Stimulated activated CD4-positive, alpha-beta T cell treated with anti-CD3 and anti-CD28 coated beads, Interleukin-15, amount 100 ng/mL, for 1 hour (primary cell): ENCODE measurements around the gene COQ3.
"Not testable (repeated sequence)": the region's sequence is repeated elsewhere in the genome, so short reads cannot be mapped to it uniquely, and the experiment has no call there.

Experiments used
- DNase-seq, 2 donors: peaks; one replicate each; pipeline ENCODE4 v3.0.0-alpha.2; 2020; ENCODE audit warnings: low read depth in 1 of 2, low spot score in 1 of 2

COQ3 gene

DNA sequence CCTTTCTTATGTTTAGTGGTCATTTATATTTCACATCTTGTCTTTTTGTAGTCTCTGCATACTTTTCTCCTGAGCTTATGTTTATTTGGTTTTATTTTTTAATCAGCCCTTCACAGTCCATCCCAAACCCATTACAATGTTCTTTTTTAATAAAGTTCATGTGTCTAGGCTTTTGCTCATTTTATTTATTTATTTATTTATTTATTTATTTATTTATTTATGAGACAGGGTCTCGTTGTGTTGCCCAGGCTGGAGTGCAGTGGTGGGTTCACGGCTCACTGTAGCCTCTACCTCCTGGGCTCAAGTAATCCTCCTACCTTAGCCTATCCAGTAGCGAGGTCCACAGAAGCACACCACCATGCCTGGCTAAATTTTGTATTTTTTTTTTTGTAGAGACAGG lies 3.1 kb downstream of the COQ3 start:
- DNase-seq = no peak

DNA sequence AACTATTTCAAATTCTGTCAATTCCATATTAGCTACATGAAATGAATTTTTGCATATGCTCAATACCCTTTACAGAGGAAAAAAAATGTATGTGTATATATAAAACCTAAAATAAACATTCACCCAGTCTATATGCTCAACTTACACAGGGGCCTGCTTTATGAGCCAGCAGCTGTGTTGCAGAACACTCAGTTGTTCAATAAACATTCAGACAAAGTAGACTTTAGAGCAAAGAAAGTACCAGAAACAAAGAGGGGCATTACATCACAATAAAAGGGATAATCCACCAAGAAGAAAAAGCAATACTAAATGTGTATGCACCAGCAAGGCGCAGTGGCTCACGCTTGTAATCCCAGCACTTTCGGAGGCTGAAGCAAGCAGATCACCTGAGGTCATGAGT lies 9.5 kb downstream of the COQ3 start:
- DNase-seq = no peak

DNA sequence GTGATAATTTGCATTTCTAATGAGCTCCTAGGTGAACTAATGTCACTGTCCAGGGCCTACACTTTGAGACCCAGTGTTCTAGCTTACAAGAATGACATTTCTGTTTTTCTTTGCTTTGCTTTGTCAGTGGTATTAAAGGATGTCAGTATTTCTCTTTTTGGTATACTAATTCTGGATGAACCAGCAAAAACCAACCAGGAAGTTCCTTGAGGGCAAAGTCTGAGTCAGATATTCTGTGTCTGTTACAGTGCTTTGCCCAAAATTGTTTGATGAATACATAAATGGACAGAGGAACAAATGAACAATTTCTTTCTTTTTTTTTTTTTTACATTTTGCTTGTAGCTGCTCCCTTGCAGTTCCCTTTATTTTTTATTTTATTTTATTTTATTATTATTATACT lies 15.4 kb downstream of the COQ3 start:
- DNase-seq = no peak

DNA sequence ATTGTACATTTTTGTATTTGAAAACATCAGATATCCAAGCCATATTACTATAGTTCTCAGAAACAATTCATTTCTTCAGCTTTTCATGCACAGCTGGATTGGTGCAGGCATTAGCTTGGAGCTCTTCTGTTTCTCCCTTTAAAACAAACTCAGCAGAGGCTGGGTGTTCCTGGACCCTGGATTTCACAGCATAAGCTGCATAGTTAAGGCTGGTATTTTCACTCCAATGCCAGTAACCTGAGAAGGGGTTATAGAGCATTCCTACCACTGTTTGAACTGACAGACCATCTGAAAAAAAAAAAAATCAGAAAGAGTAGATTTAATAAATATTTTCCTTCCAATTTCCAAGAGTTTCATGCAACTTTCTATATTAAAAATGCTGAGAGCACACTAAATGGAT lies 24.5 kb downstream of the COQ3 start:
- no peak for DNase-seq

DNA sequence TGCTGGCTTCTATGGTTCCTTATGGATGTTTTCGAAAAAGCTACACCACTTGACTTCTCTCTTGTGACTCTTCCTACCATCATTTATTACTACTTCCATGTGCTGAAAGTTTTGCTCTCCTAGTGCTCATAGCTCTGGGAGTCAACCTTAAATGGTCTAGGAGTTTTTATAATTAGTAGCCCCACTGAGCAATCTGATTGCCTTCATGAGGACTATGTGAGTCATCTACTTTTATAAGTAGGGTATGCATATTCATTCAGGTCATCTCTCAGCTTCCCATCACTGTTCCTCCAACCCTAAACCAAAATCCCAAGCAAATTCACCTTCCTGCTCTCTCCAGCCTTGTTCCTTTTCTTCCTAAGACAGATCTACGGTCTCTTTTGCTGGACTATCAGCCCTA lies 27.1 kb downstream of the COQ3 start:
- DNase-seq = no peak

DNA sequence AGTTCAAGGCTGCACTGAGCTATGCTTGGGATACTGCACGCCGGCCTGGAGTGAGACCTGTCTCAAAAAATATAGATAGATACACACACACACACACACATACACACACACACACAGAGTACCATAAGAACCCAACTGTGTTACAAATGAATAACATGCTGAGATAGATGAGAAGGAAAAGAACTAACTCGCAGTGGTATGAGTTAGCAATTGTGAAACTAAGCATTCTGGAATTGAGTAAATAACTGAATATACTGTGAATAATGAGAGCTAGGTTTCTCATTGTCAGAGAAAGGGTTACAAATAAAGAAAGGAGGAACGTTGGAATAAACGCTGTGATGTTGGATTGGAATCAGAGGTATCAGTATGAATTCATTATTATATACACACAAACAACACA lies 30.0 kb downstream of the COQ3 start:
- no peak for DNase-seq

DNA sequence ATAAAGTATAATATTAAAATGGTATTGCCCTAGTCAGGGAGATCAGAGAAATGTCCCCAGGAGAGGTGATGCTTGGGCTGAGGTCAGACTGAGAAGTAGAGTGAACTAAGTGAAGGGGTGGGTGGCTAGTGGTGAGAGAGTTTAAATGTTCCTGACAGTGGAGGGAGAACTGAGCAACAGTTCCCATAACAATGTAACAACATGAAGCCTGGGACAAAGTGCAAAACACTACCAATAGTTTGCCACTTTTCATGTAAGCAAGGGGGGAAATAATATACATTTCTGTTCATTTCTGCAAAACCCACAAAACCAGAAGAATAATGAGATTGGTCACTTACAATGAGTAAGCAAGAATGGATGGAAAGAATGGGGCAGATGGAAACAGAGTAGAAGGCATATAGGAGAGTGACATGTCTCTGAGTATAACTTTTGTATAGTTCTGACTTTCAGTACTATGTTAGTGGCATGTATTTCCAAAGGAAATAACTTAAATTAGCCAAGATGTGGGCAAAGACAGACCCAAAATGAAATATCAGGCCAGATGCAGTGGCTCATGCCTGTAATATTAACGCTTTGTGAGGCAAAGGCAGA lies 31.2 kb downstream of the COQ3 start:
- DNase-seq = no peak

DNA sequence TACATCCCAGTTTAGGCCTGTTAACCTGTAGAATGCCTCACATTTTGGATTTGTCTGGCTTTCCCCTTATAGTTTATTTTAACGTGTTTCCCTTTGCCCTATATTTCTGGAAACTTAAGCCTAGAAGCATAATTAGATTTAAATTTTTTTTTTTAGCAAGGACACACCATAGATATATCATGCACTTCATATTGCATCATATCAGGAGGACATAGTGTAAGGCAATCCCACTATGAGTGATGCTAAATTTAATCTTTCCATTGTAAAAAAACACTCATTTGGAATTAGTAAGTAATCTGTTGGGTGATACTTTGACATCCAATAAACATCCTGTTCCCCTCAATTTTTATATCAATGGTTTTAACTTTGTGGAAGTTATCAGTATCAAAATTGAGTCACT lies 34.2 kb downstream of the COQ3 start:
- no peak for DNase-seq

DNA sequence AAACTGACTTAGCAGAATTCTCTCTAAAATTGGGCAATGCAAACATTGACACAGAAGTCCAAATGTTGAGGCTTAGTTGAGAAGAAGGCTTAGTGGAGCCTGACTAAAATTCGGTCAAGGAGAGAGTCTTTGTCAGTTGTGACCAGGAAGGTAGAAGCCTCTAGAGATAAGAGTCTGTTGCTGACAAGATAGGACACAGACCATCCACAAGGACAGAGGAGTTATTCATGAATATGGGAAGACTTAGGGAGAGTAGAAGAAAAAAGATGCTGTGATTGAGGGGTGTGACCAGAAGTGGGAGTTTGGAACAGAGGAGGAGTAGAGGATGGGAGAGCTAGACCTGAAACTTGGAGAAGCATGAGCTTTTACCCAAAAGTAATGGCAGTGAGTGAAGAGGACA lies 37.4 kb downstream of the COQ3 start:
- DNase-seq = no peak

DNA sequence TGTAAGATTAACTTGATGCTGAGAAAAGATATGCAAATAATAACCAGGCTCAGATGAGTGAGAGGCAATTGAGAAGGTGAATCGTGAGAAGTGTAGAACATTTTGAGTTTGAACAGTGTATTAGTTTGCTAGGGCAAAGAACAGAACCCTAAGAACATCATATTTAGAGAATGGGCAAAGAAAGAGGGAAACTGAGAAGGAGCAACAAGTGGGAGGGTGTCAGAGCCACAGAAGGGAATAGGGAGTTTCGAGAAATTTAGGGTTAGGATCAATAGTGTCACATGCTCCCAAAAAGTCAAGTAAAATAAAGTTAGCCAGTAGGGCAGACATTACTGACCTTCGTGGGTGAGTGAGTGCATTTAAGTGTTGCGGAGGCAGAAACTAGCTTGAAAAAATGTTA lies 39.0 kb downstream of the COQ3 start:
- DNase-seq = no peak

DNA sequence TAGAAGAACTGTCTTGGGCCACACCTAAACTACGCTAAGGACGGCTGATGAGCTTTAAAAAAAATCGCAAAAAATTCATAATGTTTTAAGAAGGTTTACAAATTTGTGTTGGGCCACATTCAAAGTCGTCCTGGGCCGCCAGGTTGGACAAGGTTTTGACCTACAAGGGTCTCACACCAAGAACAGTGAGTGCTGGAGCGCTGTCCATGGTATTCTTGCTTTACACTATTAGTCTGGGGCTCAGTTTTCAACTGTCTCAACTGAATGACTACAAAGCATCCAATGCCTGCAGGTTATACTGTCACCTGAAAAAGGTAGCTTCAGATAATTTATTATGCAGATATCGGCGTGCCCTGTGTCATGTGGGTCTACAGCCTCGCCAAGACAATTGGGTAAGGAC lies 40.9 kb downstream of the COQ3 start:
- DNase-seq = no peak

DNA sequence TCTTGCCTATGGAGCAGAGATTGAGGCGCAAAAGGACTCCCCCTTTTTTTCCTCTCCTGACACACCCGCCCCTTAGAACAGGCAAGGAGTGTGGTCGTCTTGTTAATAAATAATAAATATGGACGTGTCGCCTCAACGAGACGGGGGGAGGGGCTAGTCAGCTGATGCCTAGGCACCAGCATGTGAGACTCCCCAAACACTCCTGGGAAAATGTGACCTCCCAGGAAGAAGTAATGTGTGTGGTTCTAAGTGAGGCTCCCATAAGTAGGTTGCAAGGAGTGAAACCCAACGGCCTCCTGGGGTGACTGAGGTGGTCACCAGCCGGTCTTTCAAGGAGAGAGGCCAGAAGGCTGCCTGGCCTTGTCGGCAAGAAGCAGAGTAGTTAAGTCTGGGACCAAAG lies 43.4 kb downstream of the COQ3 start:
- no peak for DNase-seq

DNA sequence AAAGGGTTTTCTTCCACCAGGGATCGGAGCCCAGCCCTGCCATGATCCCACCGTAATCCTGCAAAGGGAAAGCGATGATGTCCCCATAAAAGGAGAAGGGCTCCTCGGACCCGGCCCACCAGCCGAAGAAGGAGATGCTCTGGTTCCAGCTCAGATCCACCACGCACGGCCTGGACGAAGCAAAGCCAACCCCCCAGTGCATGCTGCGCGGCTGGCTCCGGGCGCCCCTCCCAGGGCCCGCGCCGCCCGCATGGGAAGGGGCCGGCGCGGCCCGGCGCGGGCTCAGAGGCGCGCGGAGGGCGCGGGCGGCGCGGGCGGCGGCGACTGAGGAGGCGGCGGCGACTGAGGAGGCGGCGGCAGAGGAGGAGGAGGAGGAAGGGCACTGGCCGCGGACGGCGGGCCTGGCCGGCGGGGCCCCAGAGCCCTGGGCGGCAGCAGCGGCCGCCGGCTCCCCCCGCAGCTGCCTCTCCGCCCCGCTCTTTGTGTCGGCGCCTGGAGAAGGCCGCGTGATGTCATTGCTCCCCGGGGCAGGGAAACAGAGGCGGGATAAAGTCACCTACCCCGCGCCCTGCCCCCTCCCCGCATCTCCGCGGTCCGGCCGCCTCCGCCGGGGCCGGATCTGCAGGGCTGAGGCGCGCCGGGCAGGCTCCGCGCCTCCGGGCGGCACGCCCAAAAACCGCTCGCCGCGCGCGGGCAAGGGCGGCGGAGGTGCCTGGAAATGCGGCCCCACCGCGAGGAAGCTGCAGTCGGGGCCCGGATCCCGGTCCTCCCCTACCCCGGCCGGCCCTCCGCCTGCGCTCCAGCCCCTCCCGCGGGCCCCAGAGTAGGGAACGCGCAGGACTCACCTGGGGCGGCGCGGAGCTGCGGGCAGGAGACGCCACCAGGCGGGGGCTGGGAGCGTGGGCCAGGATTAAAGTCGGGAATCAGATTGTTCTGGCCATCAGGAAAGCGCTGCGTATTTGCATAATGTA lies 44.5 kb downstream of the COQ3 start, which contains the start of gene FAXC:
Gene FAXC (minus strand): TSS at position 504 of the 971 bp plus-strand sequence. CDS start 302 bp downstream, at position 202.
- DNase-seq = no peak

DNA sequence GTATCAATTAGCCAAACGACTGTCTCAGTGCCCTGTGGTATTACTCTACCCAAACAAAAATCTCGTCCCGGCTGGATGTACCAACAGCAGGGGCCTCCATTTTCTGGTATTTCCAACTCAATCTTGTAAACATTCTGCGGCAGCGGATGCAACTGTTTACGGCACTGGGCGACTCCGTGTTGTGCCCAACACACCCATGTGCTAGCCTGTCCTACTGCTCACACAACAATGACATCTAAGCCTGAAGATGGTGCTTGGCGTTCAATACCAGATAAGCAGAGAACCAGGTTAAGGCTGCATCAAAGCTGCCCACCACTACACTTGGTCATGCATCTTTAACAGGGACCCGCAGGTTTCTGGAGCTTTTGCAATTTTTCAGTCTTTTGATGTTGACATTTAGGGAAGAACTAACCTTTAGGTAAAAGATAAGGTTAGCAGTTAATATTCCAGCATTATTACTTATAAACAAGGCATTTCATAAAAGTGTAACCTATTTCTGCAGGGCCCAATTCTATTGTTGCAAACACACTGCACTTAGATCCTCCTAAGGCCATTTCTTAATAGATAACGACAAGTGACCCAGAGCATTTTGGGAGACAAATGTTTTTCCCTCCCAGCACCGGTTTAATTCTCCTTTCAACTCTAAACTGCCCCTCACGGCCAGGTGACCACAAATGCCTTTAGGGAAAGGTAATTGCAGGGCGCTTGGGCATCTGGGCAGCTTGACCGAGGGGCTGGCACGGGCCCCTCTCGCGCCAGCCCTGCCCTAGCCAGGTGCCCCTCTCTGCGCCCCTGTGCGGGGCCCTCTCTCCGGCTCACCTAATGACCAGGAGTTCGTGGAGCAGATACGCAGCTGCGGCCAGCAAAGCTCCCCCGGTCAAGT lies 45.5 kb downstream of the COQ3 start:
- no peak for DNase-seq

DNA sequence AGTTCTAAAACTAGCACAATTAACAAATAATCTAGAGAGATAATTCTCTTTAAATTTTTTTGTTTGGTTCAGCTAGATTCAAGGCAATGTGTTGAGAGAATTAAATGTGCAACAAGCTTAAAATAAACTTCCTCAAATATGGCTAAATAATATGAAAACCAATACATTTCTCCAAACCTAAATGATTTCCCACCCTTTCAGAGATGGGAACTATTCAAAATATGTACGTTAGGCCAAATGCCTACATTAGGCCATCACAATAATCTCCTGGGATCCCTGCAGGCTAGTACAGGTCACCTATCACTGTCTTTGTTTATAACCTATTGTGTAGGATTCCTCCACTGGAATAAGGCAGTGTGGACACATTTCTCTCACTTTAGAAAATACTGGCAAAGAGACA lies 46.2 kb downstream of the COQ3 start:
- no peak for DNase-seq

DNA sequence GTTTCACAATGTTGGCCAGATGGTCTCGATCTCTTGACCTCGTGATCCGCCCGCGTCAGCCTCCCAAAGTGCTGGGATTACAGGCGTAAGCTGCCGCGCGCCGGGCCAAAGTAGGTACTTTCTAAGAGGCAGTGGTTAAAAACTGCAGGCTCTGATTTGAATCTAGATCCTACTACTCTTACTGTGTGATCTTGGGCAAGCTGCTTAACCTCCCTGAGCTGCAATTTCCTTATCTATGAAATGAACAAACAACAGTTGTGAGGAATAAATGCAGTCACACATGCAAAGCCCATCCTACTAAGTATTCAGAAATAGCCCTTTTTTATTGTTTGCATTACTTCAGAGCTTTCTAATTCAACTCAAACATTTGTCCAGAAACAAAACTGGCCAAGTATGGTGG lies 47.4 kb downstream of the COQ3 start:
- no peak for DNase-seq

DNA sequence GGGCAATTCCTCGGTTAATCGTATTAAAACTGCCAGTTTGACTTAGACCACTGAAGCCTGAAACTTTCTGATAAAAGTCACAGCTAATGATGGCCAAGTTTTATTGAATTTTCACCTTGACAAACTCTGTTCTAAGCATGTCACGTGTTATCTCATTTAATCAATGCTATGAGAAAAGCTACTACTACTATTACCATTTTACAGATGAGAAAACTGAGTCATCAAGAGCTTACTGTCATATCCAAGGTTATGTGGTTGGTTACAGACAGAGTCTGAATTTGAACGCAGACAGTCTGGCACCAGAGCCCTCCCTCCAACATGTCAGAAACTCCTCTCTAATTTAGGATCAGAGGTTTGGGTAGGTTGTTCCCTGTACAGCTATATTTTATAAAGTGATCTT lies 48.8 kb downstream of the COQ3 start:
- DNase-seq = no peak

DNA sequence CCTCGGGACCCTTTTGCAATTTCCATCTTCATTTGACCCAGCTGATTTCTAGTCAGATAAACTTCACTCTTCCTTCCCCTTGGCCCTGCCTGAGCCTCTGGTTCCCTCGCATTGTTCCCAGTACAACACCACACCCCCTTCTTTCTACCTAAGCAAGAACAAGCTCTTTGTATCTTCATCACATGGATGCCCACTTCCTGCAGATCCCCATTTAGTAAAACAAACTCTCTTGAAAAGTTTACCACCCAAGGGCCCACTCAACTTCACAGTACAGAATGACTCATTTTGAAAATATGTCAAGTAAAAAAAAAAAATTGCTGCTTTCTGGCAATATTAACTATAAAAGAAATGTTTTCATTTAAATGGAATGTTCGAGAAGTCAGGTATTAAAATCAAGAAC lies 49.7 kb downstream of the COQ3 start:
- DNase-seq = no peak

DNA sequence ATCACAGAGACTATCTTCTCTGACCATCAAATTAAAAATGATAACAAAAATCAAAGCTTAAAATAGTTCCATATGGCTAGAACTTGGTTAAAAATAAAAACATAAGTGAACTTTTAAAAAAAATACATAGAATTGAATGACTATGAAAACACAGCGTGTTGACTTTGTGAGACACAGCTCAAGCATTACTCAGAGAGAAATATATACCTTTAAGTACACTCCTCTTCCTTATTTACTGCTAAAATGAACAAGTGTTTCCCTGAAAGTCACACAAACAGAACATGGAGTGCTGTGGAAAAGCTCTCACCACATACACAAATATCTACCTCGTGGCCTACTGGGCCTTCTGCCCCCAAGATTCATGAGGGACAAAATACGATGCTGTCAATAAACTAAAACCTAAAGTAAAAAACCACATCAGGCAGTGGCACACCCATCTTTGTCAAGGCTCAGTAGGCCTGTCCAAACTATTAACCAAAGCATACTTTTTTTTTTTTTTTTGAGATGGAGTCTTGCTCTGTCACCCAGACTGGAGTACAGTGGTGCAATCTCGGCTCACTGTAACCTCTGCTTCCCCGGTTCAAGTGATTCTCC lies 52.0 kb downstream of the COQ3 start:
- no peak for DNase-seq

DNA sequence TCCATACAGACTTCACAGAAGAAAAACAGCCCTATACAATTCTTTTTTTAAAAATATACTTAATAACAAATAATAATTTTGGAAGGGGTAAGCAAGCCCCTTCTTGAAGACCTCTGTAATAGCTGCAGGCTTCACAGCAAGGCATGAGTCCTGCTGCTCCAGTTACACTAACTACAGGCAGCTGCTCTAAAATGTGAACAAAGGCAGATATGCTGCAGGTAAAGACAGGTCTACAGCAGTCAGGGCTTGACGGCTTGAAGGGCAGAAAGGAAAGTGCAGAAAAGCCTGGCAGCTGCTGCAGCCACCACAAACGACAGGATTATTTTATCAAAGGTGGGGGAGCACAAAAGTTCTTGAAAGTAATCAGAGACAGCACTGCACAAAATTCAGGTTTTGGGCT lies 55.8 kb downstream of the COQ3 start:
- no peak for DNase-seq

DNA sequence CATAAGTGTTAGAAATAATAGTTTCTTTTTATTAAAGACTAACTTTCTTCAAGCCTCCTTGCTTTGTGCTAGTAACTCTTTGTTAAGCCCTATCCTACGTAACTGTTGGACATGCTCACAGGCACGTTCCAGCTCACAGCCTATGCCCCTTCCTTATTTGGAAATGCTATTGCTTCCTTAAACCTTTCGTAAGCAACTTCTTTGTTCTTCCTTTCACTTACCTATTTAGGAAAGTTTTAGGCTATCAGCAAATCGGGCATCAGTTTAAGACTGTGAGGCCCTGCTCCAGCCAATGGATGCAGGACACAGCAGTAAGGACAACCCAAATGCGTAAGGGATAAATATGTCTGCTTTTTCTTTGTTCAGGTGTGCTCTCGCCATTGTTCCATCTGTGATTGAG lies 58.7 kb downstream of the COQ3 start:
- DNase-seq = not testable (repeated sequence)
